HG03432 (cell line): ENCODE data around the gene OR9Q1.

Experiments used
- ATAC-seq: cut with Tn5 transposase; IDR thresholded peaks from one replicate; pipeline ENCODE4 v1.9.1; 2021; ENCODE audit warnings: mild to moderate bottlenecking, moderate library complexity; ENCODE audit not compliant: unreplicated experiment

Gene OR9Q1

GRCh38 chr11:58227956-58228615, 204.4 kb downstream of the OR9Q1 start:
- ATAC-seq: no peak
